ENCODE measurements around the gene UVSSA. TPM values are rescaled to one million over a fixed set of nuclear protein-coding genes. Genes with fewer than 3 reads are reported as not detected.
A peak's percentile ranks its signal among the peaks of the same experiment; 100 is the strongest.

The UVSSA gene
- total RNA-seq, 6 experiments from 2014 or later = 7.7 to 9.0 (median 8.7) TPM

DNA sequence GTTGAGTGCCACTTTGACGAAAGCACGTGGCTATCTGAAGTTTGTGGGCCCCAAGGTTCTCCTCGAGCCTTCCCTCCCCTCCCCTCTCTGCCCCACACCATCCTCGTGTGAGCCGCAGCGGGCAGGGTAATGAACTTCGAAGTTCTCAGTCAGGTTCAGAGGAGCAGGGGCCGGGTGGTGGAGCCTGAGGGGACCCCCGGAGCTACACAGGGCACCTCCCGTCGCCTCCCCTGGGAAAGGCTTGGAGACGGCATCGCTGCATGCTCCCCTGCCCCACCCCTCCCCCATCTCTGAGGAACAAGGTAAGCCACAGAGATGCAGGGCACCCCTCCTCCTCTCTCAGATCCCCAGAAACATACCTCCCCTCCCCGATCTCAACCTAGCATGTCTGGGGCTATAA is 62.1 kb downstream of the UVSSA start:
- Mint-ChIP-seq H3K4me3 (no peak overlapping the region), H3K27me3 (ENCODE audit: insufficient read depth) (peaks cover 14% of the 10 kb centered on the region), H3K27ac (no peak overlapping the region), H3K36me3 (ENCODE audit: low read depth) (no peaks in the 10 kb centered on the region), H3K4me1 (ENCODE audit: low read depth) (no peaks in the 10 kb centered on the region), H3K9me3 (peaks cover 4% of the 10 kb centered on the region; the same call in 1 of the 2 replicates)
- DNase-seq = no peak
- TF ChIP-seq, protein P1, sequence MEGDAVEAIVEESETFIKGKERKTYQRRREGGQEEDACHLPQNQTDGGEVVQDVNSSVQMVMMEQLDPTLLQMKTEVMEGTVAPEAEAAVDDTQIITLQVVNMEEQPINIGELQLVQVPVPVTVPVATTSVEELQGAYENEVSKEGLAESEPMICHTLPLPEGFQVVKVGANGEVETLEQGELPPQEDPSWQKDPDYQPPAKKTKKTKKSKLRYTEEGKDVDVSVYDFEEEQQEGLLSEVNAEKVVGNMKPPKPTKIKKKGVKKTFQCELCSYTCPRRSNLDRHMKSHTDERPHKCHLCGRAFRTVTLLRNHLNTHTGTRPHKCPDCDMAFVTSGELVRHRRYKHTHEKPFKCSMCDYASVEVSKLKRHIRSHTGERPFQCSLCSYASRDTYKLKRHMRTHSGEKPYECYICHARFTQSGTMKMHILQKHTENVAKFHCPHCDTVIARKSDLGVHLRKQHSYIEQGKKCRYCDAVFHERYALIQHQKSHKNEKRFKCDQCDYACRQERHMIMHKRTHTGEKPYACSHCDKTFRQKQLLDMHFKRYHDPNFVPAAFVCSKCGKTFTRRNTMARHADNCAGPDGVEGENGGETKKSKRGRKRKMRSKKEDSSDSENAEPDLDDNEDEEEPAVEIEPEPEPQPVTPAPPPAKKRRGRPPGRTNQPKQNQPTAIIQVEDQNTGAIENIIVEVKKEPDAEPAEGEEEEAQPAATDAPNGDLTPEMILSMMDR (IDR thresholded peaks at IDR 0.05) = no peak

DNA sequence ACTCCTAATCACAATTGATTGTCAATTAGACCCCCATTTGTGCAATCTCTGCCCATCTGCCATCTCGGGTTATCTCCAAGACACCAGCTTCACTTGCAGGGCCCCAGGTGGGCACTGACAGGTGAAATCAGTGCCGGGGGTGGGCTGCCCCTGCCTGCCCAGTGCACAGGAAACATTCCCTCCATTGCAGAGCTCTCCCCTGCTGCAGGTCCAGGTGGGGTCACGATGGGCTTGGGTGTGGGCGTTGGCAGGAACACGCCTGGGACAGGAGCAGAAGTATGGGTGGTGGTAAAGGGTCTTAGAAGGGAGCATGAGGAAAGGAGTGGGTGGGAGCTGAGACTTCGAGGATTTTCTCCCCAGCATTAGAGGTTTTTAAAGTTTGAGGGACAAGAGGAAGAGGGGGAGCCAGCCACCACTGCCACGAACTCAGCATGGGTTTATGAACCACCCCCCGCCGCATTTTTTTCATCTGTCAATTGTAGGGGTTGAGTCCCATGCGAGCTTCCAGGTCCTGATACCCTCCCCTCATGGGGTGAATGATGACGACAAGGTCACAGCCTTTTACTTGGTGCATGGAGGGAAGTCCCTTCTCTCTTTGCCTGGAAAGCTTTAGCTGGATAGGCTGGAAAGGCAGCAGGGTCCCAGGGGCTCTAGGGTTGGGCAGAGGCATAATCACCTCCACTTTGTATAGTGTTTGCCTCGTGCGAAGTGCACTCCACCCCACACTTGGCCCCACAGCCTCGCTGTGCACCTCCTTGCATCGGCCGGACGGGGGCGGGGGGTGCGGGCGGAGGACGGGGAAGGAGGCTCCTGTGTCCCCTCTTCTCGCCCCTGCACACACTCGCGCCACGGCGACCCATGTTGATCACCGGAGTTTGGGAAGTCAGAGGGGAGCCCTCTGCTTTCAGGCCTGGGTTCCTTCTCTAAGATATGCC is 62.8 kb downstream of the UVSSA start:
- no peak overlapping the region for H3K27ac Mint-ChIP-seq
- peaks cover 14% of the 10 kb centered on the region for H3K27me3 Mint-ChIP-seq (ENCODE audit: insufficient read depth)
- no peak overlapping the region for H3K4me3 Mint-ChIP-seq
- no peaks in the 10 kb centered on the region for H3K4me1 Mint-ChIP-seq (ENCODE audit: low read depth)
- no peak for DNase-seq
- TF ChIP-seq, protein P1 (IDR thresholded peaks at IDR 0.05) = no peak
- peaks cover 4% of the 10 kb centered on the region; the same call in 1 of the 2 replicates for H3K9me3 Mint-ChIP-seq
- no peaks in the 10 kb centered on the region for H3K36me3 Mint-ChIP-seq (ENCODE audit: low read depth)

DNA sequence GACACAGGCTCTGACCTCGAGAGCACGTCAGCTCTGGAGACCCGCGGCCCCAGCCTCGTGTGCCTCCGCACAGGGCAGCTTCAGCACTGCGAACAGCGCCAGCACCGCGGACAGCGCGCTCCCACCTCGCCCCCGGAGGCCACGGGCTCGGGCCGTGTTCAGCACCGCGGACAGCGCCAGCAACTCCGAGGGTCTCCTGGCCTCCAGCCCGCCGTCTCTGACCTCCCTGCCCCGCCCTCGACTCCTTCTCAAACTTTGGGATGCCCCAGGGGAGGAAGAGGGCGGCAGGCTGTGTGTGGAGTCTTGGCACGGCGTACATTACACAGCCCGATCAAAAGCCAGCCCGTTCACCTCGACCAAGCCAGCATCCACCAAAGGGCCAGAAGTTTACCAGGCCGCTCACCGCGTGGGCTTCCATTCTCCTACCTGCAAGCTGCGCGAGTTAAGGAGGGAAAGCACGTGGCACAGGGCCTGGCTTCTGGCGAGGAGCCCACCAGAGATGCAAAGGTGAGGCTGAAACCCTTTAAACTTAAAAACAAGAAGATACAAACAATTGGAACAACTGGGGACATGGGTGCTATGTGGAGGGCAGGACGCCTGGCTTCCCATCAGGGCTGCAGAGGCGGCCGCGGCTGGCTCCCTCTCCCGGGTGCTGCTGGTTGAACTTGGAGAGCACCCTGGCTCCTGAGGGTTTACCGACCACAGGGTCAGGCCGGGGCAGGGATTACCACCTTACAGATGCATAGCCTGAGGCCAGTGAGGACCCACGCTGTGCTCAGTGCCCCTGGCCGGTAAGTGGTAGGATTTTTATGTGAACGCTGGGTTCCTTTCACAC is 63.7 kb downstream of the UVSSA start:
- Mint-ChIP-seq H3K27me3 (ENCODE audit: insufficient read depth) (peaks cover 18% of the 10 kb centered on the region), H3K27ac (no peak overlapping the region), H3K9me3 (peaks cover 4% of the 10 kb centered on the region; the same call in 1 of the 2 replicates), H3K4me1 (ENCODE audit: low read depth) (no peaks in the 10 kb centered on the region), H3K4me3 (no peak overlapping the region), H3K36me3 (ENCODE audit: low read depth) (no peaks in the 10 kb centered on the region)
- no peak for DNase-seq
- TF ChIP-seq, protein P1 (IDR thresholded peaks at IDR 0.05) = no peak

DNA sequence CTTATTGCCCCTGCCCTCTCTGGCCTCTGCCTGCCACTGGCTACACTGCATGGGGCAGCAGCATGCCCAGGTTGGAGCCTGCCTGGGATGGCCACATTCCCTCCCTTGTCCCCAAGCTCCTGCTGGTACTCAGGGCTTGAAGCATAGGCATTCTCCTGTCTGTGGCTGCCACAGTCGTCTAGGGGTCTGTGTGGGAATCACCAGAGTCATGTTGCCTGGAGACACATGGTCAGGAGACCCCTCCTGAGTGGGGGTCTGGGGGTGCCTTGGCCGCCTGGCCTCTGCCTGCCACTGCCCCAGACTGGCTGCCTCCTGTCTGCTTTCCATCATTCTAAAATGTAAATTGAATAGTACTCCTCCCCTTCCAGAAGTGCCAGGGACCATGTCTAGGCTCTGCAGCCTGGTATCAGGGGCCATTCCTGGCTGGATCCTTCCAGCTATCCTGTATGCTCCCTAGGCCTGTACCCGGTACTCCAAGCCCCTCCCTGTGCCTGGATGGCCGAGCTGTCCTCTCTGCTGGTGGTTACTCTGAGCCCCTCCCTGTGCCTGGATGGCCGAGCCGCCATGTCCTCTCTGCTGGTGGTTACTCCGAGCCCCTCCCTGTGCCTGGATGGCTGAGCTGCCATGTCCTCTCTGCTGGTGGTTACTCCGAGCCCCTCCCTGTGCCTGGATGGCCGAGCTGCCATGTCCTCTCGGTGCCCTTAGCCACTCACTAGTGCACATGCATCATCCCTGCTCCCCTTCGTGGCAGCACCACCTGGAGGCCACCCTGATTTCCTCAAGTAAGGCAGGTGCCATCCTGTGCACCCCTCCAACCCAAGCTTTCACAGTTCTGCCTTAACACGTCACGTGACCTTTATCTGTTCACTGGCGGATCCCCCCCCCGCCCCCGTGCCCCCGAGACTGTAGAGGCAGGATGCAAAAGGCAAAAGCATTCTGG is 64.7 kb downstream of the UVSSA start:
- Mint-ChIP-seq H3K9me3 (peaks cover 4% of the 10 kb centered on the region; the same call in 1 of the 2 replicates), H3K27ac (no peak overlapping the region), H3K36me3 (ENCODE audit: low read depth) (no peaks in the 10 kb centered on the region), H3K4me1 (ENCODE audit: low read depth) (no peaks in the 10 kb centered on the region), H3K27me3 (ENCODE audit: insufficient read depth) (peaks cover 24% of the 10 kb centered on the region), H3K4me3 (no peak overlapping the region)
- TF ChIP-seq, protein P1 (IDR thresholded peaks at IDR 0.05) = peak; percentile 26; the same call in 1 of the 2 replicates
- DNase-seq = no peak

Data from HFFc6 (cell line).